ENCODE results near the gene LDB3.

The LDB3 gene

GRCh38 chr10:86723009-86723408 lies 54.7 kb downstream of the LDB3 start:
- no peak overlapping the region for H3K4me3 ChIP-seq (ENCODE audit: low read length in 2 of 2)
- no peak overlapping the region for H3K9ac ChIP-seq (ENCODE audit: low read length in 2 of 2)
- H3K36me3 ChIP-seq (ENCODE audit: control insufficient read depth in 2 of 2, insufficient read depth in 2 of 2, low read length in 2 of 2) = peaks cover 24 to 30% of the 10 kb centered on the region in 2 donors
- no peaks in the 10 kb centered on the region for H3K9me3 ChIP-seq (ENCODE audit: control insufficient read depth in 2 of 2, low read length in 2 of 2)
- no peaks in the 10 kb centered on the region for H3K27me3 ChIP-seq (ENCODE audit: control insufficient read depth in 1 of 2, insufficient read depth in 2 of 2, low read length in 2 of 2)
- H3K4me1 ChIP-seq (ENCODE audit: control insufficient read depth, insufficient read depth, low read length) = peaks cover 3% of the 10 kb centered on the region
- no peak overlapping the region for H3K27ac ChIP-seq (ENCODE audit: low read length)

- Histone ChIP-seq H3K27ac (ENCODE audit: low read length) (no peak overlapping the region), H3K27me3 (ENCODE audit: control insufficient read depth in 1 of 2, insufficient read depth in 2 of 2, low read length in 2 of 2) (no peaks in the 10 kb centered on the region), H3K4me1 (ENCODE audit: control insufficient read depth, insufficient read depth, low read length) (peaks cover 8% of the 10 kb centered on the region), H3K9ac (ENCODE audit: low read length in 2 of 2) (no peak overlapping the region), H3K9me3 (ENCODE audit: control insufficient read depth in 2 of 2, low read length in 2 of 2) (no peaks in the 10 kb centered on the region), H3K4me3 (ENCODE audit: low read length in 2 of 2) (no peak overlapping the region), H3K36me3 (ENCODE audit: control insufficient read depth in 2 of 2, insufficient read depth in 2 of 2, low read length in 2 of 2) (peaks cover 19 to 27% of the 10 kb centered on the region in 2 donors)
These were observed 56.1 kb downstream of the LDB3 start for GRCh38 chr10:86724445-86724844.

- Histone ChIP-seq H3K27me3 (ENCODE audit: control insufficient read depth in 1 of 2, insufficient read depth in 2 of 2, low read length in 2 of 2) (no peaks in the 10 kb centered on the region), H3K9ac (ENCODE audit: low read length in 2 of 2) (no peak overlapping the region), H3K27ac (ENCODE audit: low read length) (no peak overlapping the region), H3K36me3 (ENCODE audit: control insufficient read depth in 2 of 2, insufficient read depth in 2 of 2, low read length in 2 of 2) (peaks cover 24 to 27% of the 10 kb centered on the region in 2 donors), H3K4me1 (ENCODE audit: control insufficient read depth, insufficient read depth, low read length) (peaks cover 22% of the 10 kb centered on the region), H3K4me3 (ENCODE audit: low read length in 2 of 2) (no peak overlapping the region), H3K9me3 (ENCODE audit: control insufficient read depth in 2 of 2, low read length in 2 of 2) (no peaks in the 10 kb centered on the region)
These were observed 57.8 kb downstream of the LDB3 start for GRCh38 chr10:86725980-86726676.

- no peaks in the 10 kb centered on the region for H3K27me3 ChIP-seq (ENCODE audit: control insufficient read depth in 1 of 2, insufficient read depth in 2 of 2, low read length in 2 of 2)
- peaks cover 28% of the 10 kb centered on the region for H3K4me1 ChIP-seq (ENCODE audit: control insufficient read depth, insufficient read depth, low read length)
- H3K9ac ChIP-seq (ENCODE audit: low read length in 2 of 2) = no peak overlapping the region
- H3K9me3 ChIP-seq (ENCODE audit: control insufficient read depth in 2 of 2, low read length in 2 of 2) = no peaks in the 10 kb centered on the region
- H3K27ac ChIP-seq (ENCODE audit: low read length) = no peak overlapping the region
- peaks cover 19 to 25% of the 10 kb centered on the region in 2 donors for H3K36me3 ChIP-seq (ENCODE audit: control insufficient read depth in 2 of 2, insufficient read depth in 2 of 2, low read length in 2 of 2)
- H3K4me3 ChIP-seq (ENCODE audit: low read length in 2 of 2) = no peak overlapping the region
These were observed 58.3 kb downstream of the LDB3 start for GRCh38 chr10:86726677-86726999.

GRCh38 chr10:86727470-86727869 lies 59.2 kb downstream of the LDB3 start:
- Histone ChIP-seq H3K36me3 (ENCODE audit: control insufficient read depth in 2 of 2, insufficient read depth in 2 of 2, low read length in 2 of 2) (peaks cover 17 to 25% of the 10 kb centered on the region in 2 donors), H3K27me3 (ENCODE audit: control insufficient read depth in 1 of 2, insufficient read depth in 2 of 2, low read length in 2 of 2) (no peaks in the 10 kb centered on the region), H3K4me1 (ENCODE audit: control insufficient read depth, insufficient read depth, low read length) (peaks cover 35% of the 10 kb centered on the region), H3K27ac (ENCODE audit: low read length) (peak overlapping the region; percentile 31), H3K9me3 (ENCODE audit: control insufficient read depth in 2 of 2, low read length in 2 of 2) (no peaks in the 10 kb centered on the region), H3K9ac (ENCODE audit: low read length in 2 of 2) (no peak overlapping the region), H3K4me3 (ENCODE audit: low read length in 2 of 2) (no peak overlapping the region)

- H3K9ac ChIP-seq (ENCODE audit: low read length in 2 of 2) = no peak overlapping the region
- H3K4me1 ChIP-seq (ENCODE audit: control insufficient read depth, insufficient read depth, low read length) = peaks cover 41% of the 10 kb centered on the region
- H3K27ac ChIP-seq (ENCODE audit: low read length) = peak overlapping the region; percentile 53
These were observed 59.7 kb downstream of the LDB3 start for GRCh38 chr10:86728056-86728455.

GRCh38 chr10:86729677-86730076 lies 61.4 kb downstream of the LDB3 start:
- Histone ChIP-seq H3K36me3 (ENCODE audit: control insufficient read depth in 2 of 2, insufficient read depth in 2 of 2, low read length in 2 of 2) (peaks cover 14 to 21% of the 10 kb centered on the region in 2 donors), H3K9me3 (ENCODE audit: control insufficient read depth in 2 of 2, low read length in 2 of 2) (no peaks in the 10 kb centered on the region), H3K4me3 (ENCODE audit: low read length in 2 of 2) (no peak overlapping the region), H3K27ac (ENCODE audit: low read length) (peak overlapping the region; percentile 83), H3K27me3 (ENCODE audit: control insufficient read depth in 1 of 2, insufficient read depth in 2 of 2, low read length in 2 of 2) (no peaks in the 10 kb centered on the region), H3K4me1 (ENCODE audit: control insufficient read depth, insufficient read depth, low read length) (peaks cover 57% of the 10 kb centered on the region), H3K9ac (ENCODE audit: low read length in 2 of 2) (peak overlapping the region in 1 of 2 donors; percentile 21)

More at GRCh38 chr10:86728056-86728455, 59.7 kb downstream of the LDB3 start:
- no peaks in the 10 kb centered on the region for H3K27me3 ChIP-seq (ENCODE audit: control insufficient read depth in 1 of 2, insufficient read depth in 2 of 2, low read length in 2 of 2)
- H3K36me3 ChIP-seq (ENCODE audit: control insufficient read depth in 2 of 2, insufficient read depth in 2 of 2, low read length in 2 of 2) = peaks cover 17 to 25% of the 10 kb centered on the region in 2 donors
- no peak overlapping the region for H3K4me3 ChIP-seq (ENCODE audit: low read length in 2 of 2)
- H3K9me3 ChIP-seq (ENCODE audit: control insufficient read depth in 2 of 2, low read length in 2 of 2) = no peaks in the 10 kb centered on the region

GRCh38 chr10:86730227-86730626 lies 61.9 kb downstream of the LDB3 start:
- Histone ChIP-seq H3K9me3 (ENCODE audit: control insufficient read depth in 2 of 2, low read length in 2 of 2) (no peaks in the 10 kb centered on the region), H3K4me1 (ENCODE audit: control insufficient read depth, insufficient read depth, low read length) (peaks cover 62% of the 10 kb centered on the region), H3K27ac (ENCODE audit: low read length) (peak overlapping the region; percentile 83)

GRCh38 chr10:86732771-86733170 lies 64.5 kb downstream of the LDB3 start:
- Histone ChIP-seq H3K9me3 (ENCODE audit: control insufficient read depth in 2 of 2, low read length in 2 of 2) (no peaks in the 10 kb centered on the region), H3K27ac (ENCODE audit: low read length) (peak overlapping the region; percentile 100), H3K4me1 (ENCODE audit: control insufficient read depth, insufficient read depth, low read length) (peaks cover 71% of the 10 kb centered on the region), H3K4me3 (ENCODE audit: low read length in 2 of 2) (peak overlapping the region; percentile 29 to 38), H3K9ac (ENCODE audit: low read length in 2 of 2) (peak overlapping the region; percentile 80 to 83), H3K27me3 (ENCODE audit: control insufficient read depth in 1 of 2, insufficient read depth in 2 of 2, low read length in 2 of 2) (no peaks in the 10 kb centered on the region), H3K36me3 (ENCODE audit: control insufficient read depth in 2 of 2, insufficient read depth in 2 of 2, low read length in 2 of 2) (peaks cover 11 to 14% of the 10 kb centered on the region in 2 donors)

More at GRCh38 chr10:86730227-86730626, 61.9 kb downstream of the LDB3 start:
- Histone ChIP-seq H3K27me3 (ENCODE audit: control insufficient read depth in 1 of 2, insufficient read depth in 2 of 2, low read length in 2 of 2) (no peaks in the 10 kb centered on the region), H3K36me3 (ENCODE audit: control insufficient read depth in 2 of 2, insufficient read depth in 2 of 2, low read length in 2 of 2) (peaks cover 14 to 19% of the 10 kb centered on the region in 2 donors), H3K9ac (ENCODE audit: low read length in 2 of 2) (peak overlapping the region; percentile 1 to 29), H3K4me3 (ENCODE audit: low read length in 2 of 2) (no peak overlapping the region)

GRCh38 chr10:86733260-86733671 lies 65.0 kb downstream of the LDB3 start:
- Histone ChIP-seq H3K9ac (ENCODE audit: low read length in 2 of 2) (peak overlapping the region; percentile 83 to 88), H3K4me3 (ENCODE audit: low read length in 2 of 2) (peak overlapping the region; percentile 29 to 38), H3K9me3 (ENCODE audit: control insufficient read depth in 2 of 2, low read length in 2 of 2) (no peaks in the 10 kb centered on the region), H3K4me1 (ENCODE audit: control insufficient read depth, insufficient read depth, low read length) (peaks cover 74% of the 10 kb centered on the region), H3K36me3 (ENCODE audit: control insufficient read depth in 2 of 2, insufficient read depth in 2 of 2, low read length in 2 of 2) (peaks cover 8 to 10% of the 10 kb centered on the region in 2 donors), H3K27me3 (ENCODE audit: control insufficient read depth in 1 of 2, insufficient read depth in 2 of 2, low read length in 2 of 2) (no peaks in the 10 kb centered on the region), H3K27ac (ENCODE audit: low read length) (peak overlapping the region; percentile 100)

All from stomach smooth muscle (tissue), 2 donors.